Measurements from ENCODE around the gene EVI5L.
A peak's percentile ranks its signal among the peaks of the same experiment; 100 is the strongest.
"Not testable (repeated sequence)": the region's sequence is repeated elsewhere in the genome, so short reads cannot be mapped to it uniquely, and the experiment has no call there.

EVI5L gene

DNA sequence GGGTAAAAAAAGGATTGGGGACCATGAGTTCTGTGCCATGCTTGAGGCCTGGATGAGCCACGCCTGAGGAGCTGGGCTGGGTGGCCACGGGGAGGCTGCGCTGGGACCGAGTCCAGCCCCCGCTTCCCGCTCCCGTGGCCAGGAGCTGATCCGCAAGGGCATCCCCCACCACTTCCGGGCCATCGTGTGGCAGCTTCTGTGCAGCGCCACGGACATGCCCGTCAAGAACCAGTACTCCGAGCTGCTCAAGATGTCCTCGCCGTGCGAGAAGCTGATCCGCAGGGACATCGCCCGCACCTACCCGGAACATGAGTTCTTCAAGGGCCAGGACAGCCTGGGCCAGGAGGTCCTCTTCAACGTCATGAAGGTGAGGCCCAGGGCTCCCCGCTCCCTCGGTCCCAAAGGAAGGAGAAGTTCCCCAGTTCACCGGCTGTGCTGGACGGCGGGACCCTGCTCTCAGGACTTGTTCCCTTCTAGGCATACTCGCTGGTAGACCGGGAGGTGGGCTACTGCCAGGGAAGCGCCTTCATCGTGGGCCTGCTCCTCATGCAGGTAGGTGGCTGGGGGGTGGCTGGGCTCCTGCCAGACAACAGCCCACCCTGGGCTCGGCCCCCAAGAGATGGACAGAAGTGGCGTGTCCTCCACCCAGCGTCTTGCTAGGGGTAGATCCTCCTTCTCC, 18.9 kb downstream of the EVI5L start:
- no peak for DNase-seq

- DNase-seq: no peak
Measured at GRCh38 chr19:7849631-7849999, 19.6 kb downstream of the EVI5L start.

DNA sequence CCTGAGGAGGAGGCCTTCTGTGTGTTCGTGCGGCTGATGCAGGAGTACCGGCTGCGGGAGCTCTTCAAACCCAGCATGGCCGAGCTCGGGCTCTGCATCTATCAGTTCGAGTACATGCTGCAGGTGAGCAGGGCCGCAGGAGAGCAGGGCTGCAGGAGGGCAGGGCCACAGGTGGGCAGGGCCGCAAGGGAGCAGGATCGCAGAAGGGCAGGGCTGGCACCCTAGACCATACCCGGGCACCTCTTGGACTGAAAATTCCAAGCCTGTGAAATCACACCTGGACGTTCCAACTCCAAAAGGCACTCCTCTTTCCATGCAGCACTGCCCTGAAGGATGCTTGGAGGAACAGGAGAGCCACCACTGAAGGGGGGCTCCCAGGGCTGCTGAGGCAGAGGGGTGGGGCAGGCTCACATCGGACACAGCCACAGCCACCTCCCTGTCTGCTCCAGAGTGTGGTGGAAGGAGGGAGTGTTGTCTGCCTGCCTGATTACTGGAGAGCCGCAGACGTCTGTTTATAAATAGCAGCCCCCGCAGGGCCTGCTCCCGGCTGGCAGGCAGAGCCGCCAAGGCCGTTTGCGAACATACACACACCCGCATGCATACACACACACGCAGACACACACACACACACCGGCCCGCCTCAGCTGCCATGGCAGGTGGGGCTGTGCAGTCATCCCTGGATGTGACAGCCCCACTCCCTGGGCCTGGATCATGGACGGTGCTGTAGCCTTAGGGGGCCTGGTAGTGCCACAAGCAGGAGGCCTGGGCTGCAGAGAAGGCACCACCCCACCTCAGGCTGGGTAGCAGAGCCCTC, 20.2 kb downstream of the EVI5L start:
- no peak for DNase-seq

- no peak for DNase-seq
Measured at GRCh38 chr19:7850945-7851622, 21.1 kb downstream of the EVI5L start.

- DNase-seq: no peak
Measured at GRCh38 chr19:7851623-7852500, 21.8 kb downstream of the EVI5L start.

- peak; percentile 77 for DNase-seq
Measured at GRCh38 chr19:7852851-7853769, 23.1 kb downstream of the EVI5L start.

DNA sequence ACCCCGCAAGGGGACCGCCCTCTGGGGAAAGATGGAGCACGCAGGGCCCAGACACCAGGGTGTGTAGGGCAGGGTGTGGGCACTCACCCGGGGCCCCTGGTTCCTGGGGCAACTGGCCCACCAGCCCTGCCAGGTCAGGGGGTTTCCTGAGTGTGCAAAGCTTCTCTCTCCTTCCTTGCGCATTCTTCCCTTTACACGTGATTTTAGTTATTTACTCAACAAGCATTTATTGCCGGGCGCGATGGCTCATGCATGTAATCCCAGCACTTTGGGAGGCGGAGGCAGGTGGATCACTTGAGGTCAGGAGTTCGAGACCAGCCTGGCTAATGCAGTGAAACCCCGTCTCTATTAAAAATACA, 23.7 kb downstream of the EVI5L start:
- no peak for DNase-seq

DNA sequence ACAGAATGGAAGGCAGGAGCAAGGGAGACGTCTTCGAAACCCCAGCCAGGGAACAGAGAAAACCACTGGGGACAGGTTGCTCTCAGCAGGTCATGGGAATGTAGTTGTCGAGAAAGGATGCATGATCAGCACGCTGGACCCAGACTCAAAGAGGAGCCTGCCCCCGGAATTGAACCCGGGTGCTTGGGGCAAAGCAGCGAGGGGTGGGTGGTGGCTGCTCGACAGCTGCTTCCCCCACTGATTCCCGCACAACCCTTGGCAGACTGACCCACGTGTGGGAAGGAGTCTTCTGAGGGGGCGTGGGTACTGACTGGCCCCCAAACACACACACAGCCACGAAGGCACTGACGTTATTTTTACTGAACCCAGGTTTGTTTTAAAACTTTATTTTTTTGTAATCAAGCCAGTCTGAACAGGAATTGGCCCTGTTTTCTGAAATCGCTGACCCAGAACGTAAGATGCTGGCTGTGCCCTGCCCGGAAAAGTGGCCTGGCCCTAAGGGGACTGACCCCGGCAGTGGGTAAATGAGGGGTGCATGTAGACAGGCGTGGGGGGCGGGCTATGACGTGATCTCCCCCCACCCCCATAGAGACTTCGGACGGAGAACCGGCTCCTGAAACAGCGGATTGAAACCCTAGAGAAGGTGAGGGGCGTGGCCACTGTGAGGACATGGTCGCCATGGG, 25.5 kb downstream of the EVI5L start:
- DNase-seq: no peak

GRCh38 chr19:7856109-7856591, 26.1 kb downstream of the EVI5L start:
- DNase-seq: no peak

GRCh38 chr19:7856679-7857663, 27.0 kb downstream of the EVI5L start:
- no peak for DNase-seq

DNA sequence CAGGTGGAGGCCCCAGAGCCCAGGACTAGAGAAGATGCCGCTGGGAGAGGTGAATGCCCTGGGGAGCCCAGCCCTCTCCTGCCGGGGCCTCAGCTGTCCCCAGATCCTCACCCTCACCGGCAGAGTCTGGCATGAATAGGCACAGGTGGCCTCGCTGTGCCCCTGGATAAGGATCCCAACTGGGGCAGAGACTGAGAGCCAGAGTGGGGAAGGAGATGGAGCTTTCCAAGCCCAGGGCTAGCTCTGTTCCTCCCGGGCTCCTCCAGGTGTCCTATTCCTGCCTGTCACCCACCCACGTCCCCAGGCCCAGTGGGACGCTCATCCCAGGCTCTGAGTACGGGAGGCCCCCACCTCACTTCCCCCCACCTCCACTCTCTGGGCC, 27.7 kb downstream of the EVI5L start:
- DNase-seq: no peak

GRCh38 chr19:7858109-7858770, 28.2 kb downstream of the EVI5L start:
- DNase-seq: peak; percentile 15

DNA sequence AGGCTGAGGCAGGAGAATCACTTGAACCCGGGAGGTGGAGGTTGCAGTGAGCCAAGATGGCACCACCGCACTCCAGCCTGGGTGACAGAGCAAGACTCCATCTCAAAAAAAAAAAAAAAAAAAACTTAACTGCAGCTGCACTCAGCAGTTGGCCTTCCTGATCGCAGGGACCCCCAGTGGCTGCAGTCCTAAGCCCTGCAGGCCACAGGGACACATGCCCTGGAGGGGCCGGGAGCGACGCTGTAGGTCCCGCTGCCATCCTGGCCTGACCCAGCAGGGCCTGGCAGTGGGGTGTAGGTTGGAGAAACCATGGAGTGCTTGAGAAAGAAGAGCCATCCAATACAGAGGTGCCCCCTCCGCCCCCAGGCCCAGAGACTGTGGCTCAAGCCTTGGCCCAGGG, 29.1 kb downstream of the EVI5L start:
- not testable (repeated sequence) for DNase-seq

- DNase-seq: no peak
Measured at GRCh38 chr19:7859831-7860713, 30.1 kb downstream of the EVI5L start.

DNA sequence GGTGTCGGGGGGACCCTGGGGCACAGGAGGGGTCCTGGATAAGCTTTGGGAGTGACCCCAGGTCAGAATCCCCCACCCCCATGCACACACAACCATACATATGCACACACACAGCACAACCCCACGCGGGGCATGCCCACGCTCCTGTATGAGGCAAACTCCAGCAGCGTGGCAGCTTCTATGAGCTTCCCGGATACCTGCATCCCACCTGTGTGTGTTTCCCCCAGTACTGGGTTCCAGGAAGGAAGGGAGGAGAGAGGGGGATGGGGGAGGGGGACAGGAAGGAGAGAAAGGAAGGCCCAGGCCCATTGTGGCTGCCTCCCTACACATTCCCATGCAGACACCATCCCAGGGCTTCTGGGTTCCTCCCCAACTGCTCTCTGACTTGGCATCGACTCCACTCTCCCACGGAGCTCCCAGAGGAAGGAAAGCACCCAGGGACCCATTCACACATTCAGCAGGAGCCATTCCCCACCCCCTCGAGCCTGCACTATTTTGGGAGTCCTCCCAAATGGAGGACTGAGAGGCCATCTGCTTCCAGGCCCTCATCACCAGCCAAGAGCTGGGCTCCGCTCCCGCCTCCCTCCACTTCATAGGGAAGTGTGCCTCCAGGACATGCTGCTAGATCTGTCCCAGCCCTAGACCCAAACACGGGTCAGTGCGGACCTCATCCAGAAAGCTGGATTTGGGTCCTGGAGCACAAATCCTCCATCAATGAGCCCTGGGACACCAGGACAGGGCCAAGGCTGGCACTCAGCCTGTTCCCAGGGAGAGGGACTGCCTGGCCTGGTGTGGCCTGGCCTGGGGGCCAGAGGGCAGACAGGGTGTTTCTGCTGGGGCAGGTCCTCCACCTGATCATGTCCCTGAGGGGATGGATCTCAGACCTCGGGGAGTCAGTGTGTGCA, 30.9 kb downstream of the EVI5L start:
- DNase-seq: no peak

GRCh38 chr19:7861619-7862412, 31.8 kb downstream of the EVI5L start:
- DNase-seq: no peak

Measured in CD4-positive, alpha-beta T cell treated with Interleukin-6 for 4 hours (primary cell).